ENCODE results near the gene ZBTB16. TPM values are rescaled to one million over a fixed set of nuclear protein-coding genes. Genes with fewer than 3 reads are reported as not detected.

ZBTB16 gene
- total and polyA plus RNA-seq, 2 of the 13 experiments (the other 11 are each of a cell fraction or from before 2014, with no cell fraction given) = not detected

GRCh38 chr11:114152785-114153184, 93.3 kb downstream of the ZBTB16 start (continued):
- TF ChIP-seq, protein P1, sequence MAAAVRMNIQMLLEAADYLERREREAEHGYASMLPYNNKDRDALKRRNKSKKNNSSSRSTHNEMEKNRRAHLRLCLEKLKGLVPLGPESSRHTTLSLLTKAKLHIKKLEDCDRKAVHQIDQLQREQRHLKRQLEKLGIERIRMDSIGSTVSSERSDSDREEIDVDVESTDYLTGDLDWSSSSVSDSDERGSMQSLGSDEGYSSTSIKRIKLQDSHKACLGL (CRISPR knock-in tag; IDR thresholded peaks at IDR 0.05) = no peak

DNA sequence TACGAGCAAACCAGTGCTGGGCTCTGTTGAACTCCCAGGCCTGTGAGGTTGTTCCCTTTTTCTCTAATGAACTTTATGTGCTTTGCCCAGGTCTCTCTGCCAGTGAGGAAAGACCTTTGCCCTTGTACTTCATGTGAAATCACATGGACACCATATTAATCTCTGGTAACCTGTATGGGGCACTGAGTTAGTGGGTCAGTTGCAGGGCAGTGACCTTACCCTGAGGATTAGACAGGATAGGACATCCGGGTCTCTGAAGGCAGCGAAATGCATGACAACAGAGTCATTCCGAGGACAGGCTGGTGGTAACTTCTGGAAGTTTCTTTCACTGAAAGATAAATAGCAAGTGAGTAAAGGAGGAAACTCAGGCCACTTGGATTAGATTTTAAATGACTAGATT, 93.7 kb downstream of the ZBTB16 start:
- H3K79me2 ChIP-seq (ENCODE audit: insufficient read depth, low read length) = no peaks in the 10 kb centered on the region
- TF ChIP-seq, protein P2, sequence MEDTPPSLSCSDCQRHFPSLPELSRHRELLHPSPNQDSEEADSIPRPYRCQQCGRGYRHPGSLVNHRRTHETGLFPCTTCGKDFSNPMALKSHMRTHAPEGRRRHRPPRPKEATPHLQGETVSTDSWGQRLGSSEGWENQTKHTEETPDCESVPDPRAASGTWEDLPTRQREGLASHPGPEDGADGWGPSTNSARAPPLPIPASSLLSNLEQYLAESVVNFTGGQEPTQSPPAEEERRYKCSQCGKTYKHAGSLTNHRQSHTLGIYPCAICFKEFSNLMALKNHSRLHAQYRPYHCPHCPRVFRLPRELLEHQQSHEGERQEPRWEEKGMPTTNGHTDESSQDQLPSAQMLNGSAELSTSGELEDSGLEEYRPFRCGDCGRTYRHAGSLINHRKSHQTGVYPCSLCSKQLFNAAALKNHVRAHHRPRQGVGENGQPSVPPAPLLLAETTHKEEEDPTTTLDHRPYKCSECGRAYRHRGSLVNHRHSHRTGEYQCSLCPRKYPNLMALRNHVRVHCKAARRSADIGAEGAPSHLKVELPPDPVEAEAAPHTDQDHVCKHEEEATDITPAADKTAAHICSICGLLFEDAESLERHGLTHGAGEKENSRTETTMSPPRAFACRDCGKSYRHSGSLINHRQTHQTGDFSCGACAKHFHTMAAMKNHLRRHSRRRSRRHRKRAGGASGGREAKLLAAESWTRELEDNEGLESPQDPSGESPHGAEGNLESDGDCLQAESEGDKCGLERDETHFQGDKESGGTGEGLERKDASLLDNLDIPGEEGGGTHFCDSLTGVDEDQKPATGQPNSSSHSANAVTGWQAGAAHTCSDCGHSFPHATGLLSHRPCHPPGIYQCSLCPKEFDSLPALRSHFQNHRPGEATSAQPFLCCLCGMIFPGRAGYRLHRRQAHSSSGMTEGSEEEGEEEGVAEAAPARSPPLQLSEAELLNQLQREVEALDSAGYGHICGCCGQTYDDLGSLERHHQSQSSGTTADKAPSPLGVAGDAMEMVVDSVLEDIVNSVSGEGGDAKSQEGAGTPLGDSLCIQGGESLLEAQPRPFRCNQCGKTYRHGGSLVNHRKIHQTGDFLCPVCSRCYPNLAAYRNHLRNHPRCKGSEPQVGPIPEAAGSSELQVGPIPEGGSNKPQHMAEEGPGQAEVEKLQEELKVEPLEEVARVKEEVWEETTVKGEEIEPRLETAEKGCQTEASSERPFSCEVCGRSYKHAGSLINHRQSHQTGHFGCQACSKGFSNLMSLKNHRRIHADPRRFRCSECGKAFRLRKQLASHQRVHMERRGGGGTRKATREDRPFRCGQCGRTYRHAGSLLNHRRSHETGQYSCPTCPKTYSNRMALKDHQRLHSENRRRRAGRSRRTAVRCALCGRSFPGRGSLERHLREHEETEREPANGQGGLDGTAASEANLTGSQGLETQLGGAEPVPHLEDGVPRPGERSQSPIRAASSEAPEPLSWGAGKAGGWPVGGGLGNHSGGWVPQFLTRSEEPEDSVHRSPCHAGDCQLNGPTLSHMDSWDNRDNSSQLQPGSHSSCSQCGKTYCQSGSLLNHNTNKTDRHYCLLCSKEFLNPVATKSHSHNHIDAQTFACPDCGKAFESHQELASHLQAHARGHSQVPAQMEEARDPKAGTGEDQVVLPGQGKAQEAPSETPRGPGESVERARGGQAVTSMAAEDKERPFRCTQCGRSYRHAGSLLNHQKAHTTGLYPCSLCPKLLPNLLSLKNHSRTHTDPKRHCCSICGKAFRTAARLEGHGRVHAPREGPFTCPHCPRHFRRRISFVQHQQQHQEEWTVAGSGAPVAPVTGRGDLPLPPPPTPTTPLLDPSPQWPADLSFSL (CRISPR knock-in tag; IDR thresholded peaks at IDR 0.05) = no peak
- no peak for TF ChIP-seq KDM5B (CRISPR knock-in tag; IDR thresholded peaks at IDR 0.05; ENCODE audit: borderline replicate concordance)
- no peak for TF ChIP-seq PLRG1 (conservative IDR thresholded peaks at IDR 0.05)
- no peak for TF ChIP-seq ZNF235 (CRISPR knock-in tag; IDR thresholded peaks at IDR 0.05; ENCODE audit: borderline replicate concordance)
- no peak overlapping the region for H3K9ac ChIP-seq (ENCODE audit: insufficient read depth, low read depth, low read length)
- H3K4me3 ChIP-seq (replicated peaks in 1 of 3; ENCODE audit: insufficient read depth in 1 of 3, low read depth in 2 of 3, low read length in 3 of 3) = no peak overlapping the region
- H4K20me1 ChIP-seq (ENCODE audit: insufficient read depth, low read length) = no peaks in the 10 kb centered on the region
- ATAC-seq (no peak), FAIRE-seq (no peak), DNase-seq (ENCODE audit: low spot score) (no peak)
- 30% methylated on average over 4 of the region's 4 CpGs for WGBS (ENCODE audit: low lambda C conversion rate)
- no peaks in the 10 kb centered on the region for H3K36me3 ChIP-seq (replicated peaks in 1 of 2; ENCODE audit: control insufficient read depth in 1 of 2, insufficient read depth in 2 of 2, low read length in 2 of 2)
- no peak overlapping the region for H3K27ac ChIP-seq (ENCODE audit: extremely low read length, insufficient read depth, low read length)
- no peak overlapping the region for H2AFZ ChIP-seq (ENCODE audit: low read length)
- H3K9me3 ChIP-seq (ENCODE audit: low read length) = no peaks in the 10 kb centered on the region
- peaks cover 0 to 4% of the 10 kb centered on the region in 2 experiments; a peak in 1 of 5 replicates for H3K27me3 ChIP-seq (ENCODE audit: control insufficient read depth in 1 of 2, insufficient read depth in 2 of 2, low read length in 2 of 2)
- BruUV-seq (replicated peaks) = no TSS peak
- in situ Hi-C loops (cut with HindIII; ENCODE audit: extremely low pct_ligation_motif_present, low pct_unique_long_range_greater_than_20kb) (no loop called here), intact Hi-C loops (cut with micrococcal nuclease; ENCODE audit: unreplicated experiment) (no loop called here)
- H3K4me1 ChIP-seq (ENCODE audit: insufficient read depth, low read length) = 0 out of 2 replicates have a peak, but pooled peaks cover 8% of the 10 kb centered on the region
- H3K4me2 ChIP-seq (ENCODE audit: low read depth, low read length) = no peak overlapping the region
- ChIA-PET CTCF (ENCODE audit: low intra/inter-chr PET ratio, low total read pairs) (no interaction called here), POLR2A (no interaction called here)

All from HepG2 (cell line).